H1 (cell line): ENCODE data around the gene LRRC56. TPM values are rescaled to one million over a fixed set of nuclear protein-coding genes. Genes with fewer than 3 reads are reported as not detected.

Experiments
- CBX8 ChIP-seq: fragments of 300-800, 300-1000 bp; sonication (generic); IDR thresholded peaks from 2 replicates; pipeline ENCODE4 v1.7.1; 2016; ENCODE audit warnings: low read depth, low read length, borderline replicate concordance
- CHD7 ChIP-seq: fragments of 300-600 bp; sonication (generic); IDR thresholded peaks from 2 replicates; pipeline ENCODE4 v1.7.1; 2012; ENCODE audit warnings: low read length, moderate library complexity, mild to moderate bottlenecking, inconsistent platforms; ENCODE audit not compliant: insufficient replicate concordance
- FOSL1 ChIP-seq: IDR thresholded peaks from 2 replicates; pipeline ENCODE4 v1.6.1; 2011; ENCODE audit warnings: mild to moderate bottlenecking, low read depth, low read length, moderate library complexity; ENCODE audit not compliant: insufficient read depth
- GABPA ChIP-seq: IDR thresholded peaks from 2 replicates; pipeline ENCODE4 v1.6.1; 2011; ENCODE audit warnings: mild to moderate bottlenecking, low read length, moderate library complexity, borderline replicate concordance; ENCODE audit not compliant: insufficient read depth
- POLR2AphosphoS5 ChIP-seq: IDR thresholded peaks from 2 replicates; pipeline ENCODE4 v1.6.1; 2011; ENCODE audit warnings: low read depth, low read length
- polyA plus RNA-seq, 7 experiments: library from polyadenylated mRNA; depleted of rRNA in 3 of 7; stranded (reverse) in 5 of 7; unstranded in 2 of 7; fragments of >200 nt in 5 of 7; fragments of 200-250 nt in 2 of 7; gene quantifications; 1 replicate in 5 of 7; 2 replicates in 1 of 7; 4 replicates in 1 of 7; pipeline versions ENCODE4 v1.2.1 to v1.2.3, GENCODE V29; 2011 to 2013; ENCODE audit warnings: missing spikeins in 2 of 7, mixed read lengths in 2 of 7
- total RNA-seq: library from RNA; stranded (reverse); fragmentation: NEBNext Ultra II Directional; extraction: Animal tissue kit (Norgen Biotek cat#: 25700); gene quantifications from 2 replicates; pipeline ENCODE4 v1.2.1, GENCODE V29; 2021

The LRRC56 gene
- total and polyA plus RNA-seq, 2 of the 8 experiments (the other 6 are each of a cell fraction or from before 2014, with no cell fraction given) = 0.94 to 1.9 TPM

GRCh38 chr11:530960-531831 is 6.1 kb upstream of the LRRC56 start (continued):
- no peak for TF ChIP-seq CHD7
- TF ChIP-seq FOSL1 = no peak
- no peak for TF ChIP-seq POLR2AphosphoS5
- no peak for TF ChIP-seq GABPA
- TF ChIP-seq CBX8 = no peak
